GM18526 (cell line): ENCODE data around the gene PTPRT.

Source experiments
- POLR2A ChIP-seq: IDR thresholded peaks from 3 replicates; pipeline ENCODE4 v1.6.1; 2011; ENCODE audit not compliant: insufficient read length; ENCODE audit errors: extremely low read depth

Gene PTPRT

DNA sequence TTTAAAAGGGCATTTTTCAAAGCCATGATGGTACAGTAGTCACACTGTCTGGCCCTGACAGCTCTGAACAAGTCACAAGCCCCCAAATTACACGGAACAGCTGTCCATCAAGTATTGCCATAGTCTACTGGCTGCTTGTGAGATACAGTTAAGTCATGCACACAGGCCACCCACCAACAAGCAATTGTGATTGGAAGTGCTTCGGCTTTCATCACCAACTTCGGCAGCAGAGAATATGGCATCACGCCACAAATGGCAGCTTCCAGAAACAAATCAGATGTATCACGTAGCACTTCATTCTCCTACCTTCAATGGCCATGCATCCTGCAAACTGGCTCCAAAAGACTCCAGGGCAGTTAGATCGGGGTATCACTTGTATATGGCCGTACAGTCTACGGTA is 160.5 kb downstream of the PTPRT start:
- TF ChIP-seq POLR2A, result no peak

DNA sequence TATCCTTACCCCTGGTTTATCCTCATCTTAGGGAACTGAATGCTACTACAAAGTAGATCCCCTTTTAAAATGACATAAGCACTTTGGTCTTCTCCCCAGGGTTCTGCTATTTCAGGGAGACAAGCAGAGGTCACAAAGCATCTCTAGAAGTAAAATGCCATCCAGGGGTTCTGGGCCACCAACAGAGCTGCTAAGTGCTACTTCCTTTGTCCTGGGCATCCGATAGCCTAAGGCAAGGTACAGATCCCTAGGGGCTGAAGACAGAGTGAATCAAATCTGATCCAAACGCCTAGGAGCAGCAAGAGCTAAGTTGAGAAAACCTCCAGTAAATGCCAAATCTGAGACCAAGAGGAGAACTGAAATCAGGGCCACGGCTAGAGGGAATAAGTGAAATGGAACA is 161.2 kb downstream of the PTPRT start:
- TF ChIP-seq POLR2A, result no peak

DNA sequence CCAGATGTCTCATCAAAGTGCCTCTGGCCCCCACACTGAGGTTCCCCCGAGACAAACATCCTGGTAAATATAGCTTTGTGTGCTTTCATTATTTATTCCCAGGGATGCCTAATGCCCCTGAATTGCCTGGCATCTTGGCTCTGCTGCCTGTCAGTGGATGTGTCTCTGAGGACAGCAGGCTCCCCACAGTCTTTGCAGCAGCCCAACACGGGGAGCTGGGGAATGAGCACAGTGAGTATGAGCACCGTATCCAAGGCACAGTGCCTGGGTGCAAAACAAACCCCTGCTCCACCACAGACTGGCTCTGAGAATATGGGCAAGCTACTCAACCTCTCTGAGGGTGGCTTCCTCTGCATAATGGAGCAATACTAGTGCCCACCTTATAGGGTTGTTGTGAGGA is 165.9 kb downstream of the PTPRT start:
- no peak for TF ChIP-seq POLR2A

DNA sequence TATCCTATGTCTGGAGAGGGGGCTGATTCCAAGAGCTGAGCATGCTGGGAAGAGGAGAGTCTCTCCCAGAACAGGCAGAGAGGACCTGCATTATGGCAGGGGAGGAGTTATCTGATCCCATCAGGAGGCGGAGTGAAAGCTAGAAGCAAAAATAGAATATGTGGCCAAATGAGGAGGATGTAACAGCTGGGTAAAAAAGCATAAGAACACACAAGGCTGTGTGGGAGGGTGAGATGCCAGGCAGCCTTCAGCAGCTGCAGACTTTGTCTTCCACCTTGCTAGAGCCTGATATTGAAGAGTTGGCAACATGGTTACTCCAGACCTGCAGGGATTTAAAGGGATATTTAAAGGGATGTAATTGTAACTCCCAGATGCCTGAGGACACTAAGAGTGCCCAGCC is 167.1 kb downstream of the PTPRT start:
- TF ChIP-seq POLR2A, result no peak

DNA sequence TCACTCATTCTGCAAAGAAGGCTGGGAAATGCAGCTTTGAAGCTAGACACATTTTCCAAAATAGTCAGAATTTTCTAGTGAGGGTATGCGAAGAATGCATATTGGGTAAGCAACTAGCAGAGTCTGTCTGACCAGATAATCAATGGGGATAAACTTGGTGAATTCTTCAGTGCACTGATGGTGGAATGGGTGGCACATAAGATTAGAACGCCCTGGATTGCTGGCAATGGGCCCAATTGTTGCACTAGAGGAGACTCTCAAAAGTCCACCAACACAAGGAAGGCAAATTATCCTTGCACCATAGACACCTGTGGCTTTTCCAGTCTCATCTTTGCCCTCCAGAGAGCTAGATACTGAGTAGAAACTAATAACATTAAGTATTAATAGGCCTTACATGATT is 167.6 kb downstream of the PTPRT start:
- TF ChIP-seq POLR2A, result no peak

DNA sequence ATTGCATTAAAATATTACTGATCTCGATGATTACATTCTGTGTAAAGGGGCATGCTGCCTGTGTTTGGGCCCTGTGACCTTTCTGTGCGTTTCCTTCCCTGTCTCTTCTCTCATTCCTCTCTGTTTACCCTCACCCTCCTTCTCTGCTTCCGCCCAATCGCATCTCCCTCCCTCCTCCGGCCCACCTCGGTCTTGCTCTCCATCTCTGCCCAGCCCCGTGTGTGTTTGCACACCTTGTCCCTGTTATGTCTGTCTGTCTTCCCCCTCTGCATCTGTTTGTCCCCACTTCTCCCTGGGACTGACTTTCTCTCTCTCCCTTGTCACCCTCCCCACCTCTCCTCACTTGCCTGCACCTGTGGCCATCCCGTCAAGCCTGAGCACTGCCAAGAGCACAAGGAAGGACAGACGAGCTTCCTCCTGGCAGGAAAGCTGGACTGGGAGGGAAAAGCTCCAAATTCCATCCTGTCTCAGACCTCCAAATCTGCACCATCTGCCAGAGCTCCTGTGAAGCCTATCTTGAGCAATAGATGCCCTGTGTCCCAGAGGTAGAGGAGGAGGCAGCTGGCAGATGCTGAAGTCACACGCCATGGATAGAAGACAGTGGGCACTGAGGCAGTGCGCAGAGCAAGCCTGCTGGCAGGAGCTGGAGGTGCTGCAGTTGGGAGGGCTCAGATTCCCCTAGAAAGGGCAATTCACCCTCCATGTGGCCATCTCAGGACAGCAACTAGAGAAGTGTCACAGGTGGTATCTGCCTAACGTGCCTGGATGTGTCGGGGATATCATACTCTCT is 172.3 kb downstream of the PTPRT start:
- TF ChIP-seq POLR2A, result no peak

DNA sequence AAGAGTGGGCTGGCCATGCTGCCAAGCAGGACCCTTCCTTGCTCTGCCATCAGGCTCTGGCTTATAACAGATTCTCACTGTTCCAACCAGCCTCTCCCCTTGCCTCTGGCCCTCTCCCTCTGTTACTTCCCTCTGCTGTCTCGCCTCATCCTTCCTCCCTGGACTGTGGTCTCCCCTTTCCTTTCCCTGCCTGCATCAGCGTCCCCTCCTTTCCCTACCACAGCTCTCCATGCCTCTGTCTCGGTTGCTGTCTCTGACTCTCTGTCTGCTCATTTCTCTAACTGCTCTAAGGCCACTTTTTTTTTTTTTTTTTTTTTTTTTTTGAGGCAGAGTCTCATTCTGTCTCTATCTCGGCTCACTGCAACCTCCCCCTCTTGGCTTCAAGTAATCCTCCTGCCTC is 173.4 kb downstream of the PTPRT start:
- no peak for TF ChIP-seq POLR2A

DNA sequence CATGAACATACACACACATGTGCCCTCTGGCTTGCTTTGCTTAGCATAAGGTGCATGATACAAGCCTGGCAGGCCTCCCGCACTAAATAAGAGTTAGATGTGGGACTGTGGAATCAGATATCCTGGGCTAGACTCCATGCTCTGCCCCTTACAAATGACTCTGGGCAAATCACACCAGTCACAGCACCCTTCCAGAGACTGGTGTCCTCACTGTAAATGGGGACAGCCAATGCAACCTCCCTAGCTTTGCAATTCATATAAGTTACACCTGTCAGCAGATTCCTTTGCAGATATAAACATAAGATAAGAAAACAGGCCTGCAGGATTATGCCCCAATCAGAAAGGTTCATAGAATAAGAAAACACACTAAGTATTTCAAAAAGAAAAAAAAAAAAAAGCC is 174.1 kb downstream of the PTPRT start:
- no peak for TF ChIP-seq POLR2A

DNA sequence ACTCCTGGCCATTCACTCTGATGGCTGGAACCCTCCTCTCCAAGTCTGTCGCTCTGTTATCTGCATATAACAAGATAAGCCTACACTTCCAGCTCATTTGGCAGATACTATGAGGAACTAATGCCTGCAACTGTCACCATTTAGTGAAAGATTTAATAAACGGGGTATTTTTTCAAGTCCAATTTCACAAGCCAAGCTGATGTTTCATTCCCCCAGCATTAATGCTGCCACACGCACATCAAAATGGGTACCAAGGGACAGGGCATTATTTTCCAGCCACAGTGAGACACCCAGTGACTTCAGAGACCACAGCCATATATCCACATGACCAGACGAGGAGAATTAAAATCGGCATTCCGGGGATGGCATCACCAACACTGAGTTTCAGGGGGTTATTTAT is 175.5 kb downstream of the PTPRT start:
- TF ChIP-seq POLR2A, result no peak

DNA sequence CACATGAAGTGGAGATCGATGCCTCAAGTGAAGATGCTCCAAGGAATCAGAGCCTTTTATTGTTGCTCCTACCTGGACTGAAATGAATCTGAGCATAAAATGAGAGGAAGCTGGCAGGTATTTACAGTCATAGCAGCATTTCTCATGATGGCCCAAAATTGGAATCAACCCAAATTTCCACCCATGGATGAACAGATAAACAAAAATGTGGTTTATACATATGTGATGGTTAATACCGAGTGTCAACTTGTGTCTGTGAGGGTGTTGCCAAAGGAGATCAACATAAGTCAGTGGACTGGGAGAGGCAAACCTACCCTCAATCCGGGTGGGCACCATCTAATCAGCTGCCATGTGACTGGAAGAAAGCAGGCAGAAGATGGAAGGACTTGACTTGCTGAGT is 178.2 kb downstream of the PTPRT start:
- TF ChIP-seq POLR2A, result no peak

DNA sequence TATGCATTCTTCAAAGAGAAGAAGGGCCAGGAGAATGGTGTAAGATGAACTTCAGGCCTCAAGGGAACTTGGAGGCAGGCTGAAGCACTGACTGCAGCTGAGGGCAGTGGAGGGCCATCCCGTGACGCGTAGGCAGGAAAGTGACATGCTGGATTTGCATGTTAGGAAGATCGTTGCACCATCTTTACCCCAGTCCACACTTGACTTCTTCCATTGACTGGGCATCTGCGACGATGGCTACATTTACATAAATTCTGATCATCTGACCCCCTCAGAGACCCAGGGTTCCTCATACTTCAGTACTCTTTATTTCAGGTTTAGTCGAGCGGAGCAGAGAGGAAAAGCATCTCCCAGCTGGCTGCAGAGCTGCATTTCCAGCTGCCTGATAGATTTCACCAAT is 180.2 kb downstream of the PTPRT start:
- TF ChIP-seq POLR2A, result no peak

DNA sequence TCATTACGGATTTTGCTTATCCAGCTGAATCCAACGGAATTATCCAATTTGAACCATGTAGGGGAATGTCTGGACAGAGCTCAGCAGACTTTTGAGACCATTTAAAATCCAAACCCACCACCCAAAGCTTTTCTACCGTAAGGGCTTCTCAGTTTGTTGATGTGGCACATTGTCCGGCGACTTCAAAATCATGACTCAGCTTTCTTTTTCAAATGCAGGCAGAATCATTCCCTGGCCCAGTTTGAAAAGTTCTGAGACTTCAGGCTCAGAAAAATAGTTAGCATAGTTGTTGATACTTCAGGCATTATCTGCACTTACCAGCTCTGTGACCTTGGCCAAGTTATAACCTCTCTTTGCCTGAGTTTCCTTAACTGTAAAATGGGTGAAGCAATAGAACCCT is 182.2 kb downstream of the PTPRT start:
- TF ChIP-seq POLR2A, result no peak

DNA sequence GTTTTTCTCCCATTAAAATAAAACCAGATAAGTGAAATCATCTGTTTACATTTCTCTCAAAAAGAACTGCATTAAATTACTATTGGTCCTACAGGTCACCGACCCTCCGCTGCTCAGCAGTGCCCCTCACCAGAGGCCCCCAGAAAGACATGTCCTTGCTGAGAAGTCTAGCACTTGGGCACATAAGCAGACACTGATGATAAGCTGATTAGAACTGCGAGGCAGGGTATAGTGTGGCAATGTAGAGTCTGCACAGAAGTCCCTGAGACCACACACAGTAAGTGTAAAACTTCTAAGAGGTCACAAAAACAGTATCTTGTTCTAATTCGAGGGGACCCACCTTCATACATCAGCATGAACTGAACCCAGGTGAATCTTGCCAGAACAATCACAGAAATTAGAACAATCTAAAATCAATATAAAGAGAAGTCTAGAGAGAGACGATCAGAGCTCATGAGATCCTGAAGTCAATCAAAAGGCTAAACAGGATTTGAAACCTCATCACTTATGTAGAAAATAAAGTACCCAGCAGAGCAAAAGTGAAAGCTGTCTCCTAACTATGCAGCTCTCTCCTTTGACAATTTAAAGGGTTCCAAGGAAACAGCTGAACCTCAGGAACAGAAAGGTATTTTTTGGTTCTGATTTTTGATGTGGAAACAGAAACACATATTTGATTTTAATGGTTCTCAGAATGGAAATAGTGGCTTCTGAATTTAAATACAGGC is 182.9 kb downstream of the PTPRT start:
- no peak for TF ChIP-seq POLR2A

DNA sequence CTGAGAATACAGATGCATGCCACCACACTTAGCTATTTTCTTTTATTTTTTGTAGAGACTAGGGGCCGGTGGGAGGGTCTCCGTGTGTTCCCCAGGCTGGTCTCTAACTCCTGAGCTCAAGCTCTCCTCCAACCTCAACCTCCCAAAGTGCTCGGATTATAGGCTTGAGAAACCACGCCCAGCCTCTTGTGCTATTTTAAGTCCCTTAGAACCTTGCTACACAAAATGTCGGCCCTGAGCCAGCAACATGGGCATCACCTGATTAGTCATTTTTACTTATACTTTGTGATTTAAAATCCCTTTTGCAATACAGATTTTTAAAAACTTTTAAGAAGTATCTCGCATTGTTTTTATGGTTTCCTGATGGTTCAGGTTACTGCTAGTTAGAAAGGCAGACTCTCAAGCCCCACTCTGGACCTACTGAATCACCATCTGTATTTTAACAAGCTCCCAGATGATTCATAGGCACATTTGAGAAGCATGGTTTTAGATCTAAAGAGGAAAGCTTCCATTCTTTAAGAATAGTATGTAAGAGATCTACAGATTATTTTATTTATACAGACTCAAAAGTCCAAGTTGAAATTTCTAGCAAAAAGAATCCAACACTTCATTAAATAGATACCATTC is 186.3 kb downstream of the PTPRT start:
- TF ChIP-seq POLR2A, result no peak

DNA sequence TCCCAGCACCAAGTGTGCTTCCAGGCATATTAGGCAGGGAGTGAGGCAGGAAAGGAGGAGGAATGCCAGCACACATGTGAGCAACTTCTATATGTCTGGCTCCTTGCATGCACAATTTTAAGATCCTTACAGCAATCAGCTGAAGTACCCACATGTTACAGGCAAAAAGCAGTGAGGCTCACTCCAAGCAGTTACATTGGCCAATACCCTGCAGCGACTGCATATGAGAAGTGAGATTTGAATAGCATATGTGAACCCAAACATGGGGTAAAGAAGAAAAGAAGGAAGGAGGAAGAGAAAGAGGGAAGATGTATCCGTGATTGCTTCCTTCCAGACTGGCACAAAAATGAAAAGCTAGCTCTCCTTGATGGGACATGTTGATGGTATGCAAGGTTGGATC is 193.6 kb downstream of the PTPRT start:
- no peak for TF ChIP-seq POLR2A

DNA sequence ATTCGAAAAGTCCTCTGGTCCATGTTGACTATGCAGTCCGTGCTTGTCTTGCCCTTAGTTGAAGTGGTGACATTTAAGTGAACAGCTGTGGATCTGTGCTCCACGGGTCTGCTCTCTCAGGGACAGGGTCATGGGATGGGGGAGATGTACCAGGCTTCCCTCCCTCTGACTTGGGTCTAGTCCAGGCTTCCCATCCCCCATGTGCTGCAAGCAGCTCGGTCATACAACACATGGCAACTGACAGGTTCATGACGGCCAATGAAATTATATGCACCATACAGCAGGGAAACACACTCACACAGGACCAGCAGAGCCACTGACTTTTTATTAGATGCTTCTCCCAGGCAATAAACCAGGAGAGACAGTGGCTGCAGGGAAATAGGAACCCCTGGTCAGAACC is 201.4 kb downstream of the PTPRT start:
- no peak for TF ChIP-seq POLR2A
